Muscle of arm (tissue), 12 donors: ENCODE results near the gene RADX. TPM values are rescaled to one million over a fixed set of nuclear protein-coding genes. Genes with fewer than 3 reads are reported as not detected.

Source experiments
- DNase-seq: peaks from one replicate; pipeline ENCODE4 v3.0.0-alpha.2; 2013
- polyA plus RNA-seq, 12 donors: library from polyadenylated mRNA; unstranded; fragments of 120-200 nt; gene quantifications; one replicate each; pipeline ENCODE4 v1.2.1, GENCODE V29; 2013; ENCODE audit not compliant: insufficient read length in 12 of 12

Gene RADX
- polyA plus RNA-seq, 12 donors, result 1.5 to 6.1 (median 2.6) TPM; not detected in 2

GRCh38 chrX:106684207-106684606 lies 72.4 kb downstream of the RADX start:
- DNase-seq, result no peak

GRCh38 chrX:106692425-106693065 lies 80.8 kb downstream of the RADX start:
- no peak for DNase-seq

GRCh38 chrX:106696502-106696901 lies 84.7 kb downstream of the RADX start:
- no peak for DNase-seq

GRCh38 chrX:106698693-106699092 lies 86.9 kb downstream of the RADX start:
- no peak for DNase-seq

GRCh38 chrX:106702636-106703035 lies 90.9 kb downstream of the RADX start:
- no peak for DNase-seq

- no peak for DNase-seq
These were observed 94.7 kb downstream of the RADX start for GRCh38 chrX:106706466-106706865.

GRCh38 chrX:106707771-106708454 lies 96.1 kb downstream of the RADX start:
- DNase-seq, result no peak

- no peak for DNase-seq
These were observed 99.0 kb downstream of the RADX start for GRCh38 chrX:106710771-106711170.

GRCh38 chrX:106711375-106711774 lies 99.6 kb downstream of the RADX start:
- DNase-seq, result no peak

- DNase-seq, result no peak
These were observed 104.2 kb downstream of the RADX start for GRCh38 chrX:106716004-106716403.

- DNase-seq, result no peak
These were observed 104.7 kb downstream of the RADX start for GRCh38 chrX:106716463-106716862.

GRCh38 chrX:106718709-106719108 lies 106.9 kb downstream of the RADX start:
- DNase-seq, result no peak

GRCh38 chrX:106725931-106726330 lies 114.2 kb downstream of the RADX start:
- no peak for DNase-seq

- DNase-seq, result no peak
These were observed 115.0 kb downstream of the RADX start, which contains the start of gene RNF128 for GRCh38 chrX:106726485-106727437. Gene RNF128 (plus strand): TSS chrX:106726701. CDS start chrX:106726914, 213 bp downstream.

GRCh38 chrX:106728337-106728736 lies 116.6 kb downstream of the RADX start:
- DNase-seq, result no peak

Other genes starting within 250 kb of the RADX start
- 10 to 100 TPM in 1 of 12 donors, 1 to 10 TPM in 3, under 1 TPM in 3, not detected in 5; 0.07 to 19.7 (median 1.4) TPM for gene RNF128, start 114.7 kb downstream of the RADX start, polyA plus RNA-seq
- 1 to 10 TPM in 11 of 12 donors, not detected in 1; 3.5 to 9.7 (median 5.6) TPM for gene TBC1D8B, start 190.7 kb downstream of the RADX start, polyA plus RNA-seq